Smooth muscle cell (in vitro differentiated cells): ENCODE data around the gene RBM19. TPM values are rescaled to one million over a fixed set of nuclear protein-coding genes. Genes with fewer than 3 reads are reported as not detected.

ENCODE experiments used
- DNase-seq: peaks from one replicate; lab custom pipeline; 2025; ENCODE audit not compliant: unreplicated experiment; lab: John Stamatoyannopoulos, UW
- H2AFZ ChIP-seq: fragments of 200-600 bp; sonication (generic); 2 replicates; pipeline ENCODE4 v1.6.0; 2016; ENCODE audit warnings: antibody characterized with exemption, low read depth, mild to moderate bottlenecking
- H3F3A ChIP-seq: fragments of 200-600 bp; sonication (generic); 2 replicates; pipeline ENCODE4 v1.6.0; 2017; ENCODE audit warnings: antibody characterized with exemption, low read depth
- H3K27ac ChIP-seq: fragments of 200-600 bp; sonication (generic); 2 replicates; pipeline ENCODE4 v1.5.1; 2016; ENCODE audit warnings: low read depth, mild to moderate bottlenecking
- H3K27me3 ChIP-seq: fragments of 200-600 bp; sonication (generic); 2 replicates; pipeline ENCODE4 v1.6.1; 2016; ENCODE audit warnings: low read depth, mild to moderate bottlenecking
- H3K36me3 ChIP-seq: fragments of 200-600 bp; sonication (generic); 2 replicates; pipeline ENCODE4 v1.5.1; 2016; ENCODE audit warnings: low read depth
- H3K4me1 ChIP-seq: fragments of 200-600 bp; sonication (generic); 2 replicates; pipeline ENCODE4 v1.5.1; 2016; ENCODE audit warnings: low read depth
- H3K4me2 ChIP-seq: fragments of 200-600 bp; sonication (generic); 2 replicates; pipeline ENCODE4 v1.6.0; 2016; ENCODE audit warnings: mild to moderate bottlenecking
- H3K4me3 ChIP-seq: fragments of 200-600 bp; sonication (generic); 2 replicates; pipeline ENCODE4 v1.5.1; 2016; ENCODE audit warnings: mild to moderate bottlenecking
- H3K79me2 ChIP-seq: fragments of 200-600 bp; sonication (generic); 2 replicates; pipeline ENCODE4 v1.6.0; 2016; ENCODE audit warnings: low read depth, mild to moderate bottlenecking
- H3K9ac ChIP-seq: fragments of 200-600 bp; sonication (generic); 2 replicates; pipeline ENCODE4 v1.6.0; 2016; ENCODE audit warnings: low read depth
- H3K9me3 ChIP-seq: fragments of 200-600 bp; sonication (generic); replicated peaks from 2 replicates; pipeline ENCODE4 v1.5.1; 2016; ENCODE audit warnings: low read depth
- H4K20me1 ChIP-seq: fragments of 200-600 bp; sonication (generic); 2 replicates; pipeline ENCODE4 v1.6.0; 2016; ENCODE audit warnings: low read depth
- WGBS: methylation state at CpG from one replicate; pipeline ENCODE4 v1.1.7; 2016; ENCODE audit warnings: low lambda C conversion rate; 5-methylcytosine and 5-hydroxymethylcytosine counted together
- polyA plus RNA-seq: library from polyadenylated mRNA; unstranded; fragments of >200 nt; fragmentation: Nextera tagmentation; extraction: Ambion mirVana; gene quantifications from 2 replicates; pipeline ENCODE4 v1.2.1, GENCODE V29; 2016
- total RNA-seq: library from RNA; depleted of rRNA; stranded (reverse); fragments of >200 nt; gene quantifications from 2 replicates; pipeline ENCODE4 v1.2.3, GENCODE V29; 2014
- TF ChIP-seq, protein P1 (sequence below): fragments of 200-600 bp; sonication (generic); IDR thresholded peaks from 2 replicates; pipeline ENCODE4 v1.5.1; 2017; ENCODE audit warnings: borderline replicate concordance, mild to moderate bottlenecking, antibody characterized with exemption; ENCODE audit not compliant: insufficient read depth, poor library complexity, severe bottlenecking

Gene RBM19
- total and polyA plus RNA-seq, 2 experiments from 2014 or later, result 12.8 to 15.9 TPM

DNA sequence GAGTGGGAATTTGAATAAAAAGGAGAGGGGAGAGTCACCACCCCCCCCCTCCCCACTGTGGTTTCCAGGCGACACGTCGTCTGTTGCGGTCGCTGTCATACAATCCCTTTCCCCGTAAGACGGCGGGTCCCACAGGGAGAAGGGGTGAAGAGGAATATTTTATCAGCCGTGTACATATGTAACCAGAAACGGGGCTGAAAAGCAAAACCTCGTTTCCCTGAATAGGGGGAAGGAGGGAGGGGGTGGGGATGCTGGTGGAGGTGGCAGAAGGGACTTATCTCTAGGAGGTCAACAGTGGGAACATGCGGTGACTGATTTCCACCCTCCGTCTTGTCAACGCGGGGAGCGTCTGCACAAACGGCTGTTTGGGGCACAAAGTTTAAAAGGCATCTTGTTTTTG, 171.4 kb downstream of the RBM19 start:
- DNase-seq, result no peak
- H3F3A ChIP-seq, result no peaks in the 10 kb centered on the region
- H3K4me2 ChIP-seq, result no peak overlapping the region
- H2AFZ ChIP-seq, result no peak overlapping the region
- no peak overlapping the region for H3K9ac ChIP-seq
- H4K20me1 ChIP-seq, result no peaks in the 10 kb centered on the region
- TF ChIP-seq, protein P1, sequence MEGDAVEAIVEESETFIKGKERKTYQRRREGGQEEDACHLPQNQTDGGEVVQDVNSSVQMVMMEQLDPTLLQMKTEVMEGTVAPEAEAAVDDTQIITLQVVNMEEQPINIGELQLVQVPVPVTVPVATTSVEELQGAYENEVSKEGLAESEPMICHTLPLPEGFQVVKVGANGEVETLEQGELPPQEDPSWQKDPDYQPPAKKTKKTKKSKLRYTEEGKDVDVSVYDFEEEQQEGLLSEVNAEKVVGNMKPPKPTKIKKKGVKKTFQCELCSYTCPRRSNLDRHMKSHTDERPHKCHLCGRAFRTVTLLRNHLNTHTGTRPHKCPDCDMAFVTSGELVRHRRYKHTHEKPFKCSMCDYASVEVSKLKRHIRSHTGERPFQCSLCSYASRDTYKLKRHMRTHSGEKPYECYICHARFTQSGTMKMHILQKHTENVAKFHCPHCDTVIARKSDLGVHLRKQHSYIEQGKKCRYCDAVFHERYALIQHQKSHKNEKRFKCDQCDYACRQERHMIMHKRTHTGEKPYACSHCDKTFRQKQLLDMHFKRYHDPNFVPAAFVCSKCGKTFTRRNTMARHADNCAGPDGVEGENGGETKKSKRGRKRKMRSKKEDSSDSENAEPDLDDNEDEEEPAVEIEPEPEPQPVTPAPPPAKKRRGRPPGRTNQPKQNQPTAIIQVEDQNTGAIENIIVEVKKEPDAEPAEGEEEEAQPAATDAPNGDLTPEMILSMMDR, result no peak
- no peaks in the 10 kb centered on the region for H3K4me1 ChIP-seq
- no peak overlapping the region for H3K27ac ChIP-seq
- H3K27me3 ChIP-seq, result no peaks in the 10 kb centered on the region
- H3K36me3 ChIP-seq, result no peaks in the 10 kb centered on the region
- WGBS, result 89% methylated on average over 17 of the region's 17 CpGs
- no peaks in the 10 kb centered on the region for H3K9me3 ChIP-seq
- no peak overlapping the region for H3K4me3 ChIP-seq
- H3K79me2 ChIP-seq, result no peaks in the 10 kb centered on the region

DNA sequence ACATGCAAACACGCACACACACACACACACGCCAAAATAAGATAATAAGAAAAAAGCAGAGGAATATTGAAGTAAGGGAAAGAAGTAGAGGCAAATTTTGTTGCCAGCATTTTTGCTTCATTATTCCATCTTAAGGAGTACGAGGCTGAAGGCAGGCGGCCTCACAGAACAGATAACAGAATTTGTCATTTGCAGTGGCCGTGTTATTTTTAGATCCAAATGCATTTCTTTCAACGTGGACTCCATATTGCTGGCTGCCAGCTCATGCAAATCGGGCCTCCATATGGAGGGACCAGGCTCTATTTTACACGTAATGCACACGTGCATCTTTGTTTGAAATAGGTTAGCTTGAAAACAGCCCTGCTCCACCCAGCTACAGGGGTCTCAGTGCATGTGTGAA, 172.9 kb downstream of the RBM19 start:
- no peak overlapping the region for H2AFZ ChIP-seq
- no peaks in the 10 kb centered on the region for H3K36me3 ChIP-seq
- H3K4me1 ChIP-seq, result no peaks in the 10 kb centered on the region
- H3K4me3 ChIP-seq, result no peak overlapping the region
- no peaks in the 10 kb centered on the region for H4K20me1 ChIP-seq
- H3K4me2 ChIP-seq, result no peak overlapping the region
- H3K27me3 ChIP-seq, result no peaks in the 10 kb centered on the region
- TF ChIP-seq, protein P1, result no peak
- no peak for DNase-seq
- 61% methylated on average over 9 of the region's 9 CpGs for WGBS
- H3K79me2 ChIP-seq, result no peaks in the 10 kb centered on the region
- H3K9ac ChIP-seq, result no peak overlapping the region
- H3F3A ChIP-seq, result no peaks in the 10 kb centered on the region
- H3K9me3 ChIP-seq, result no peaks in the 10 kb centered on the region
- no peak overlapping the region for H3K27ac ChIP-seq

DNA sequence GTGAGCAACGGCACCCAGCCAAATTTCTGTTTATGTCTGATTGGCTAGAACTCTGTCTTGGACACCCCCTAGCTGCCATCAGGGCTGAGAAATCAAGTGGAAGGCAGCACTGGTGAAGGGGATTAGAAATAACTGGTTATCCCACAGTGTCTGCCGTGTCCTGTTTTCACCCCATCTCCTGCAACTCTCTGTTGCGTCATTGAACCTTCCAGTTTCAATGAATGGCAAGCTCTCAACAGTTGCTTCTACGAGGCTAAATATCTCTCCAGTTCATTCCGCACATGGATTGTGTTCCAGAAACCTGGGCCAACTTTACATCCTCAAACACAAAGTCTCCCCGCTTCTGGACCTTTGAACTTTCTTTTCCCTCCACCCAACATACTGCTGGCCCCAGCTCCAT, 173.7 kb downstream of the RBM19 start:
- H4K20me1 ChIP-seq, result no peaks in the 10 kb centered on the region

More for the DNA sequence above, 173.7 kb downstream of the RBM19 start:
- H3K4me3 ChIP-seq, result no peak overlapping the region
- WGBS, result 95% methylated on average over 6 of the region's 6 CpGs
- no peak overlapping the region for H3K9ac ChIP-seq
- H3K4me2 ChIP-seq, result no peak overlapping the region
- no peaks in the 10 kb centered on the region for H3K27me3 ChIP-seq
- no peak overlapping the region for H2AFZ ChIP-seq
- H3K4me1 ChIP-seq, result no peaks in the 10 kb centered on the region
- no peaks in the 10 kb centered on the region for H3K79me2 ChIP-seq
- TF ChIP-seq, protein P1, result no peak
- no peaks in the 10 kb centered on the region for H3K36me3 ChIP-seq
- H3K9me3 ChIP-seq, result no peaks in the 10 kb centered on the region
- DNase-seq, result no peak
- no peak overlapping the region for H3K27ac ChIP-seq
- no peaks in the 10 kb centered on the region for H3F3A ChIP-seq
